NCI-H1436 (cell line): ENCODE measurements around the gene HSPBP1.
"Not testable (repeated sequence)": the region's sequence is repeated elsewhere in the genome, so short reads cannot be mapped to it uniquely, and the experiment has no call there.

ENCODE experiments used
- DNase-seq: peaks from one replicate; lab custom pipeline; 2025; lab: John Stamatoyannopoulos, UW

Gene HSPBP1

DNA sequence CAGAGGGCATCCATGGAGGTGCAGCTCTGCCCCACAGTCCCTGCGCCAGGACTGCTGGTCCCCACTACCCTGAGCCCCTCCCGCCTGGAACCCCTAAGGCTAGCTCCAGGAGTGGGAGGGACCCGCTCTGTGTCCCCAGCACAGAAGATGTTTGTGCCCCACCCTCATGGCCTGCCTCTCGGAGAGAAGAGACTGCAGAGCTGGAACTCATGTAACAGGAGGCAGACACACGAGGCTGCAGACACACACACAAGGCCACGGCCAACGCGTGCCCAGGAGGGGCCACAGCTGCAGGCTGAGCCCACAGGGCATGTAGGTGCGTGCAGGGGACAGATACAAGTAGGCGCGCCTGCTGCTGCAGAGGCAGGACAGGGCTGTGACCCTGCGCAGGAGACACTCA is 40.9 kb downstream of the HSPBP1 start:
- DNase-seq, result no peak

DNA sequence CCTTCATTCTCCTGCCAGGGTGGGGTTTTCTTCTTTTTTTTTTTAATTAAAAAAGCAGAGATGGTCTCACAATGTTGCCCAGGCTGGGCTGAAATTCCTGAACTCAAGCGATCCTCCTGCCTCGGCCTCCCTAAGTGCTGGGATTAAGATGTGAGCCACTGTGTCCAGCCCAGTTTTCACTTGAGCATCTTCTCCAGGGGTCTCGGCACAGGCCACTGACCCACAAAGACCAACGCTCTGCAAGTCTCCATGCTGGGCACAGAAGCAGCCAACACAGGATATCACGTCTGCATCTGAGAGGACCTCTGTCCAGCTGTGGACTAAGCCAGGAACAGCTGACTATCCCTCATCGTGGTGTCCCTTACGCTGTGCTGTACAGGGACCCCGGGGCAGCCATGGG is 41.9 kb downstream of the HSPBP1 start:
- DNase-seq, result no peak

GRCh38 chr19:55232986-55233385 is 46.9 kb downstream of the HSPBP1 start:
- DNase-seq, result no peak

DNA sequence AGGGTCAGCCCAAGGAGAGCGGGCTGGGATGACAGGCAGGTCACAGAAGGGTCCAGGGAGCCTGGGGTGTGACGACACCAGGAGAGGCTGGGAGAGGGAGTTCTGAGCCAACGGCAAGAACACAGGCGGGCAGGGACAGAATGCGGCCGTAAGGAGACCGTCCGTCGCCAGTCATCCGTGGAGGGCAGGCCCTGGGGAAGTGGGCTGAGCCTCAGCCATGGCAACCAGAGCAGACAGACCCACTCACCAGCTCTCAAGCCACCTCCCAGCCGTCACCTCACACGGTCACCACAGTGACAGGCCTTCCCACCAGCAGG is 47.7 kb downstream of the HSPBP1 start:
- DNase-seq, result no peak

- DNase-seq, result no peak
Measured at GRCh38 chr19:55231391-55232285, 48.3 kb downstream of the HSPBP1 start.

DNA sequence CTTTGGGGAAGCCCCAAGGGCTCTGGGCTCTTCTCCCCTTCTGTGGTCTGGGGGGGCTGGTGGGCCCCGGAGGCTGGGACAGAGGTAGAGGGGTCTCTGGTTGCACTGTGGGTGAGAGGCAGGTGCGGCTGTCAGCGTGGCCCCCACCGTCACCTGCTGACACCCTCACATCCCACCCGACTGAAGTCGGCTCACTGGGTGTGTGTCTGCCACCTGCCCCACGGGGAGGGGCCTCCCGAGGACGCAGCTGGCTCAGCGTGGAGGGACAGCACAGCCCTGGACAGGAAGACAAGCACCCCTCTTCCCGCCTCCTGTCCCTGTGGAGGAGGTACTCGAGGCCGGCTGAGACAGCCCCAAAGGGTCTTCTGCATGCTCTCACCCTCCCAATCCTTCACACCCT is 49.1 kb downstream of the HSPBP1 start:
- no peak for DNase-seq

DNA sequence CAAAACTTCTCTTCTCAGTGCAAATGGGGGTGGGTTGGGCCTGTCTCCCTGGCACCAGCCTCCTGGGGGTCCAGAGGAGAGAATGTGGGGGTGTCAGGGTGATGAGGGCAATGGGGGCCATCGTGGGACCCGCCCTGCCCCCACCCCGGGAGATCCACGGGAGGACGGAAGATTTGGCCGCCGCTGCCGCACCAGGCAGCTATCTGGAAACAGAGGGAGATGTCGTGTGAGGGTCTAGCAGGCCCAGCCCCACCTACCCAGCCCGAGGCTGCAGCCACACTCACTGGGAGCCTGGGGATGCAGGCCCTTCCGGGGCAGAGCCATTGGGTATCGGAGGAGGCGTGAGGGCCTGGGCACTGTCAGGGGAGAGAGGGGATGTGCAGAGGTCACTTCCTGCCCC is 49.6 kb downstream of the HSPBP1 start:
- DNase-seq, result no peak

DNA sequence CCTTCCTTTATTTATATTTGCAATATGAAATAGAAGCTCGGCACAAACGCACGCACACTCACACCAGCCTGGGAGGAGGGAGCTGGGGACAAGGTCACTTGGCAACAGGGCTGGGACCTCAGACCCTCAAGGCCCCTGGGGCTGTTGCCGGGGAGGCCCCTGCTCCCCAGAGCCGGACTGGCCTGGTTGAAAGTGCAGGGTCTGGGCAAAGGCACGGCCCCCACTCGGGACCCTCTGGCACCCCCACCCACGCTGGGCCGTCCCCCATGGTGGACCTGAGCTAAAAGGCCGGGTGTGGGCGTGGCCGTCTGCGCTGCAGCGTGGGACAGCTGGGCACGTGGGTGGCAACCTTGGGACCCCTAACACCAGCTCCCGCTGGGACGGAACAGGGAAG is 50.1 kb downstream of the HSPBP1 start:
- no peak for DNase-seq

DNA sequence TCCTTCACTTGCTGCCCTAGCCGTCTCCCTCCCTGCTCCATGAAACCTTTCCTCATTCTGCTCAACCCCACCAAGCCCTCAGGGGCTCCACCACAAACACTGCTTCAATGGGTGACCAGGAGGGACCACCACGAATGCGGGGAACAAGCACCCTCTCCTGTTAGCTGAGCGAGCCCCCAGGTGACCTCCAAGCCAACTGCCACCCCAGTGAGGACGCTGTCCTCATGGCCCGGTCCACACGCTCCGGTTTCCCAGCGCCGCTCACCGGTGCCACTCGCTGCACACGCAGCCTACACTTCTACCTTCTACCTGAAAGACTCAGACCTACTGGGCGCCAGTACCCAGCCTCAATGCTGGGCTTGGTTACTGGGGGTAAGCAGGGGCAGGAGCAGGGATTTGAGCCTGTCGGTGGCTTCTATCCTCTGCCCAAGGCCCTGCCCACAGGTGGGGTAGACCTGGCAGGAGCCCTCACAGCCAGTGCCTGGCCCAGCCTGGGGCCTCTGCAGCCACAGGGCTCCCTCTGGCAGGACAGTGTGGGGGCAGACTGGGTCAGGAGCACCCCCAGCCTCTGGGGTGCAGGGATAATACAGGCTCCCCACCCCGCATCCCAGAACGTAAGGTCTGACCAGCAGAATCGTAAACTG is 50.6 kb downstream of the HSPBP1 start:
- DNase-seq, result no peak

DNA sequence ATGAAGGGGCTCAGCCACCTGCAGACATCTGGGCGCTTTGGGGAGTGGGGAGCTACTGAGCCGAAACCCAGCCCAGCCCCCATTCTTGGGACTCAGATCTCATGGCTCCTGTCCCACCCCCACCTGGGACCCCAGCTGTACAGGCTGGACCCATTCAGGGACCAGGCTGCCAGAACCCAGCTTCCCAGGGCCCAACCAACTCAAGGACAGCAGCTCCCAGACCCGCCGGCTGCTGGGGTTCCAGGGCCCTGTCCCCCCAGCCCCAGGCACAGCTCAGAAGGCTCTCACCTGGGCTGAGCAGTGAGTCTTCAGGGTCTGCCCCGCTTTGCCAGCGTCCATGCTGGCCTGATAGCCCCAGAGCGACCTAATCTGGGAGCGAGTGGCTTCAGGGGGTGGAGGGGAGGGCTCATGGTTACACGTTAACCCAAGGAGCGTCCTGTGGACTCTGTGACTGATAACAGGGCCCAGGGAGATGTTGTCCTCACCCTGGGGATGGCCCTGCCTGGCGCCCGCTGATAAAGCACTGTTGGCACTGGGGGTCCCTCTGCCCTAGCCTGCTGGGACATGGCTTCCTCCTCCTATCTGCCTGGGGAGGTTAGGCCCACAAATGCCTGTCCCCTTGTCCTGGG is 51.4 kb downstream of the HSPBP1 start, which contains the start of gene TMEM86B:
Gene TMEM86B (minus strand): TSS at position 361 of the 629 bp plus-strand sequence. CDS start 22 bp downstream, at position 339.
- no peak for DNase-seq

DNA sequence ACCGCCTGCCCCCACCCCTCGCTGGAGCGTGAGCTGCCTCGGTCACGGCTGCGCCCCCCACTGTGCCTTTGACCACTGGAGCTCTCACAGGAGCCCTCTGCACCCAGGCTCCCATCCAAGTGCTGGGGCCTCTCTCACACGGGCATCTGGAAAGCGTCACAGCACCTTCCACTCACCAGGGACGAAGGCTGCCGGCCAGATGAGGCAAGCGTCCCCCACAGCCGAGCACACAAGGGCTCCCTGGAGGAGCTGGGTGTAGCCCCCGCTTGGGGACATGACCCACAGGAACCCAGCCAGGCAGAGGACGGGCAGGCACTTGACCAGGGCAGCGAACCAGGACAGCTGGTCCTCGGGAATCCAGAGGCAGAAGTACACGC is 51.9 kb downstream of the HSPBP1 start:
- no peak for DNase-seq

- no peak for DNase-seq
Measured at GRCh38 chr19:55227241-55228014, 52.5 kb downstream of the HSPBP1 start.

GRCh38 chr19:55226788-55227187 is 53.1 kb downstream of the HSPBP1 start:
- no peak for DNase-seq

- no peak for DNase-seq
Measured at GRCh38 chr19:55226273-55226672, 53.6 kb downstream of the HSPBP1 start.

DNA sequence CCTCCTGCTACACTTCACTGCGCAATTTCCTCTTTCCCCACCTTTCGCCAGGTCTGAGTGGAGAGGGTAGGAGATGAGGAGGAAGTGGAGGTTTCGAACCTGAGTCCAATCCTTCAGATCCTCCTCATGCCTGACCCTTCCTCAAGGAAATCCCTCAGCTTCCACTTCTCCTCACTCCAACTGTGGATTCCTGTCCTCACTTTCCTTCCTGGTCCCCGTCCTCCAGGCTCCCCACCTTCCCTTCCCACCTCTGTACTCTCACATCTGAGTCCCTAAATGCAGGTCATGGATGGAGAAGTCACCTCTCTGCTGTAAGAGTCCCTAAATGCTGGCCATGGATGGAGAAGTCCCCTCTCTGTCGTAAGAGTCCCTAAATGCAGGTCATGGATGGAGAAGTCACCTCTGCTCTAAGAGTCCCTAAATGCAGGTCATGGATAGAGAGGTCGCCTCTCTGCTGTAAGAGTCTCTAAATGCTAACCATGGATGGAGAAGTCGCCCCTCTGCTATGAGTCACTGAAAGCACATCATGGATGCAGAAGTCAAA is 54.4 kb downstream of the HSPBP1 start:
- no peak for DNase-seq

DNA sequence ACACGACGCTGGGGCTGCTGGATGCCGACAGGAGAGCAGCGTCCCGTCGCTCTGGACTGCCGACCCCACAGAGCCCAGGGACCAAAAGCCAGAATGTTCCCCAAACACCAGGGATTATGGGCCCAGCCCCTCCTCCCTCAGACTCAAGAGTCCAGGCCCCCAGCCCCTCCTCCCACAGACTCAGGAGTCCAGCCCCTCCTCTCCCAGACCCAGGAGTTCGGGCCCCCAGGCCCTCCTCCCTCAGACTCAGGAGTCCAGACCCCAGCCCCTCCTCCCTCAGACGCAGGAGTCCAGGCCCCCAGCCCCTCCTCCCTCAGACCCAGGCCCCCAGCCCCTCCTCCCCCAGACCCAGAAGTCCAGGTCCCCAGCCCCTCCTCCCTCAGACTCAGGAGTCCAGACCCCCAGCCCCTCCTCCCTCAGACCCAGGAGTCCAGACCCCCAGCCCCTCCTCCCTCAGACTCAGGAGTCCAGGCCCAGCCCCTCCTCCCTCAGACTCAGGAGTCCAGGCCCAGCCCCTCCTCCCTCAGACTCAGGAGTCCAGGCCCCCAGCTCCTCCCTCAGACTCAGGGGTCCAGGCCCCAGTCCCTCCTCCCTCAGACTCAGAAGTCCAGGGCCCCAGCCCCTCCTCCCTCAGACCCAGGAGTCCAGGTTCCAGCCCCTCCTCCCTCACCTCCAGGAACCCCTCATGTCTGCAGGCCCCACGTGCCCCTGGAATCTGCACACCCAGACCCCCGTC is 55.1 kb downstream of the HSPBP1 start:
- DNase-seq, result not testable (repeated sequence)

DNA sequence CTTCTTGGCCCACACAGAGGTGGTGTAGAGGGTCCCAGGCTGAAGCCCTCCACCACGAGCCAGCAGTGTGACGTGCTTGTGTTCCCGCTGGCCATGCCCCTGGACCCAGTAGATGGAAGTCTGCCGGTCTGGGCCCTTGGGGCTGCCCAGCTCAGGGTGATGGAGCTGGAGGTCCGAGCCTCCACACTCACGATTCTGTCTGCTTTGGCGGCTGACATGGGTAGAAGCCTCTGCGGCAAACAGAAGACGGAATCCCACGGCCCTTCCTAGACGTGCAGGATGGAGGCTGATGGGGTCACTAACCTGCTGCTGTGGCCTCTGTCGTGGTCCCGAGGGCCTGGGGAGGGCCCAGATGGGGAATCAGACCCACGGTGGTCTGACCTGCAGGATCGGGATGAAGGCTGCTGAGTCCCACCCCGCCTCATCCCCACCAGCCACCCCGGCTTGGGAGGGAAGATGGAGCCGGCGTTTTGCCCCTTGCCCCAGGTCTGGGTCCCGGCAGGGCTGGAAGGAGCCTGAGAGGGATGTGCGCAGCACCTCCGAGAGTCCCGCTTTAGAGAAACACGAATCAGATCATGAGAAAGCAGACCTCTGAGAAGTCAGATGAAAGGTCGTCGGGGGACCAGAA is 55.8 kb downstream of the HSPBP1 start:
- no peak for DNase-seq

DNA sequence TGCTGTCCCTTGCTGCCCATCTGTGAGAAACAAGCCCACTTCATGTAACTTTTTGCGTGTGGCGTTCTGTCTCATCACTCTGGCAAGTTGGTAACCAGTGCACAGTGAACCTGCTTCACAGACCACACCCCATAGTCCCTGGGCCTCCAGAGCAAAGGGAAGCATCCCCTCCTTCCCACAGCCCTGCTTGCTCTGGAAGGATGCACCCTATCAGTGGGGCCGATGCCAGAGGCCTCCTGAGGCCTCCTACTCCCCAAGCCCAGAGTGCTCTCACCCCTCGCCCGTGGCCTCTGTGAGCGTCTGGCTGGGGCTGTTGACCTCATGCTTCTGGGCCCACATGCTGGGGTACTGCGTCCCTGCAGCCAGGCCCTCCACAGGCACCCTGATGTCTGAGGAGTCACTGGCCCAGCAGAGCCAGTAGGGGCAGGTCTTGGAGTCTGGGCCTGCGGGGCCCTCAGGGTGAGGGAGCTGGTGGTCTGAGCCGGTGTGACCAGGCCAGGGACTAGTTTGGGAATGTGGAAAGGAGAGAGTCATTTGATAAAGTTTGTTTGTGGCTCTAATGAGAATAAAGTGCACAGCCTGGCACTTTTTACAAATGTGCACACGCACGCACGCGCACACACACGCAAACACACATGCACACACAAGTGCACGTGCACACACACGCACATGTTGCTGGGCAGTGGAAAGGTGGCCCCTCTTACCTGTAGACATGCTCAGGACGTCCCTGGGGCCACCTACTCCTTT is 56.4 kb downstream of the HSPBP1 start:
- no peak for DNase-seq

DNA sequence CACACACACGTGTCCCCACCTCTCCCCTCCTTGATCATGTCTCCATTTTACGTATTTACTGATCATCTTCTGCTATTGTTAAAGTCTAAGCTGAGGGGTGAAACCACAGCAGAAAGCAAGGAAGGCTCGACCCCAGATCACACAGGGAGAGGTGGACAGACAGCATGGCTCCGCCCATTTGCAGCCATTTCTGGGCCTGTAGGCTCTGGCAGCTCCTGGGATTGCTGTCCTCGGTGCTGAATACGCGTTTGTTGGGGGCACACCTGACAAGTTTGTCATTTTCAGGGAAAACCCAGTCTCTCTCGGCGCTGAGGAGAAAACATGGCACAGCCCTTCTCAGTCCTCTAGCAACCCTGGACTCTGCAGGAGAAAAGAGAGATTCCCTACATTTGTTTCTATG is 59.4 kb downstream of the HSPBP1 start:
- DNase-seq, result no peak
